ENCODE results near the gene VEPH1. TPM values are rescaled to one million over a fixed set of nuclear protein-coding genes. Genes with fewer than 3 reads are reported as not detected.

VEPH1 gene
- total RNA-seq, 1 experiment from 2014 or later: 7.7 TPM

DNA sequence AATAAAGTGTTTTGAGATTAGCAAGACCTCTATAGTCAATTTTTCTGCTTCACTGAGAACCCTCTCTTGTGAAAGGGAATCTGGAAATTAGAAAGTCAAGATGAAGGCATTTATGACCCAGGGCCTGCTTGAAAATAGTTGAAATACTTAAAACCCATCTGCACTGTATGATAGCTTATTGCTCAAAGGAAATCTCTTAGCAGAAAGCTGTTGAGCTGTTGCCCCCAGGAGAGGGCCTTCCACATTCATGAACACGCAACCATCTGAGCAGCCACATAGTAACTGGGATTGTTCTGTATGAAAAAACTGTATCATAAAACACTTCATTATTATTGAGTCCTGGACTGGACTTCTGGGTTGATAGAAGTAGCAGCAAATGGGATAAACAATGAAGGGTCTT is 173.0 kb downstream of the VEPH1 start:
- Histone ChIP-seq H3K79me1 (ENCODE audit: insufficient read depth, low read depth, low read length, poor library complexity, severe bottlenecking) (no peaks in the 10 kb centered on the region), H2AK5ac (ENCODE audit: insufficient read length, low read length) (no peak overlapping the region), H3K27me3 (ENCODE audit: insufficient read depth, low read length) (no peaks in the 10 kb centered on the region), H3K4me2 (ENCODE audit: insufficient read depth, insufficient read length, low read length) (no peak overlapping the region), H3K14ac (ENCODE audit: insufficient read depth, low read length) (no peak overlapping the region), H3K9me3 (ENCODE audit: control insufficient read depth, low read depth, low read length) (no peaks in the 10 kb centered on the region), H2BK12ac (ENCODE audit: insufficient read length, low read depth, low read length) (no peak overlapping the region), H2BK120ac (ENCODE audit: low read depth, low read length, poor library complexity, severe bottlenecking) (no peak overlapping the region), H3T11ph (ENCODE audit: low read length) (no peak overlapping the region), H4K20me1 (ENCODE audit: control insufficient read depth, insufficient read depth, insufficient read length) (no peaks in the 10 kb centered on the region), H3K23me2 (ENCODE audit: insufficient read length, low read depth, low read length, poor library complexity, severe bottlenecking) (no peaks in the 10 kb centered on the region), H3K4me1 (ENCODE audit: insufficient read depth, low read length) (no peaks in the 10 kb centered on the region; the same call in 1 of the 2 replicates), H3K23ac (ENCODE audit: insufficient read length, low read depth, low read length) (no peak overlapping the region), H3K18ac (ENCODE audit: insufficient read length, low read depth, low read length) (no peak overlapping the region), H4K91ac (ENCODE audit: insufficient read length, low read depth, low read length) (no peak overlapping the region), H3K9ac (ENCODE audit: extremely low read depth, insufficient read length, low read length) (no peak overlapping the region), H3K79me2 (ENCODE audit: insufficient read depth, low read length) (no peaks in the 10 kb centered on the region), H3K27ac (ENCODE audit: insufficient read length, low read depth, low read length) (no peak overlapping the region), H2BK15ac (ENCODE audit: low read depth, low read length) (no peak overlapping the region), H3K56ac (ENCODE audit: insufficient read length, low read depth, low read length) (no peak overlapping the region), H2AFZ (ENCODE audit: low read length) (no peak overlapping the region), H2BK20ac (ENCODE audit: low read depth, low read length, poor library complexity, severe bottlenecking) (no peak overlapping the region), H4K5ac (ENCODE audit: insufficient read length, low read depth, low read length) (no peak overlapping the region), H3K4ac (ENCODE audit: low read depth, low read length) (no peak overlapping the region), H2BK5ac (ENCODE audit: insufficient read length, low read length) (no peak overlapping the region), H4K8ac (replicated peaks; ENCODE audit: insufficient read length, low read depth, low read length) (no peak overlapping the region)
- Mint-ChIP-seq H3K27ac (no peak overlapping the region), H3K9me3 (peaks cover 2% of the 10 kb centered on the region in 2 experiments; a peak in 1 of 5 replicates), H3K36me3 (ENCODE audit: insufficient read depth in 1 of 3, low read depth in 3 of 3) (no peaks in the 10 kb centered on the region), H3K4me1 (peaks cover 10% of the 10 kb centered on the region in 2 experiments), H3K4me3 (no peak overlapping the region), H3K27me3 (ENCODE audit: low read depth) (no peaks in the 10 kb centered on the region)
- no peak for DNase-seq
- TF ChIP-seq, protein P1, sequence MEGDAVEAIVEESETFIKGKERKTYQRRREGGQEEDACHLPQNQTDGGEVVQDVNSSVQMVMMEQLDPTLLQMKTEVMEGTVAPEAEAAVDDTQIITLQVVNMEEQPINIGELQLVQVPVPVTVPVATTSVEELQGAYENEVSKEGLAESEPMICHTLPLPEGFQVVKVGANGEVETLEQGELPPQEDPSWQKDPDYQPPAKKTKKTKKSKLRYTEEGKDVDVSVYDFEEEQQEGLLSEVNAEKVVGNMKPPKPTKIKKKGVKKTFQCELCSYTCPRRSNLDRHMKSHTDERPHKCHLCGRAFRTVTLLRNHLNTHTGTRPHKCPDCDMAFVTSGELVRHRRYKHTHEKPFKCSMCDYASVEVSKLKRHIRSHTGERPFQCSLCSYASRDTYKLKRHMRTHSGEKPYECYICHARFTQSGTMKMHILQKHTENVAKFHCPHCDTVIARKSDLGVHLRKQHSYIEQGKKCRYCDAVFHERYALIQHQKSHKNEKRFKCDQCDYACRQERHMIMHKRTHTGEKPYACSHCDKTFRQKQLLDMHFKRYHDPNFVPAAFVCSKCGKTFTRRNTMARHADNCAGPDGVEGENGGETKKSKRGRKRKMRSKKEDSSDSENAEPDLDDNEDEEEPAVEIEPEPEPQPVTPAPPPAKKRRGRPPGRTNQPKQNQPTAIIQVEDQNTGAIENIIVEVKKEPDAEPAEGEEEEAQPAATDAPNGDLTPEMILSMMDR (conservative IDR thresholded peaks at IDR 0.05): no peak
- WGBS (ENCODE audit: extremely low coverage, insufficient read length, low lambda C conversion rate): no CpG with 5 or more reads among the region's 1 CpG
